Body of pancreas (tissue), 4 donors: ENCODE results near the gene TRAF3. TPM values are rescaled to one million over a fixed set of nuclear protein-coding genes. Genes with fewer than 3 reads are reported as not detected.

Experiments
- ATAC-seq: fragments of 150-250 bp; one replicate; pipeline ENCODE4 v1.9.1; 2016
- DNase-seq, 4 donors: peaks; one replicate each; pipeline ENCODE4 v3.0.0-alpha.2; 2019
- H3K27ac ChIP-seq, 4 donors: fragments of 200-600 bp; sonication (generic); 1 replicate in 3 of 4; 2 replicates in 1 of 4; pipeline versions ENCODE4 v1.5.1 to v1.6.1; 2016 to 2019; ENCODE audit warnings: mild to moderate bottlenecking in 1 of 4, mixed read lengths in 1 of 4, moderate library complexity in 1 of 4
- H3K27me3 ChIP-seq, 2 donors: fragments of 200-600 bp; sonication (generic); one replicate each; pipeline ENCODE4 v1.6.0; 2016; ENCODE audit warnings: mild to moderate bottlenecking in 1 of 2
- H3K36me3 ChIP-seq, 2 donors: fragments of 200-600 bp; sonication (generic); replicated peaks in 1 of 2; 2 replicates each; pipeline ENCODE4 v1.5.1; 2016; ENCODE audit warnings: low read depth in 2 of 2; ENCODE audit not compliant: insufficient read depth in 1 of 2
- H3K4me1 ChIP-seq: fragments of 200-600 bp; sonication (generic); one replicate; pipeline ENCODE4 v1.6.0; 2016
- H3K4me3 ChIP-seq, 2 donors: fragments of 200-600 bp; sonication (generic); 1 replicate in 1 of 2; 2 replicates in 1 of 2; pipeline ENCODE4 v1.5.1; 2016 to 2019
- H3K9me3 ChIP-seq, 3 donors: fragments of 200-600 bp; sonication (generic); 1 replicate in 2 of 3; 2 replicates in 1 of 3; pipeline ENCODE4 v1.5.1; 2016
- CTCF ChIP-seq, 7 experiments: fragments of 450-650 bp in 4 of 7; fragments of 200-600 bp in 3 of 7; sonication (generic) in 3 of 7; IDR thresholded peaks; one replicate each; pipeline ENCODE4 v1.5.1; 2016 to 2019; ENCODE audit warnings: antibody characterized with exemption in 7 of 7
- POLR2A ChIP-seq, 3 donors: fragments of 450-650 bp; IDR thresholded peaks; one replicate each; pipeline ENCODE4 v1.6.1; 2016; ENCODE audit warnings: antibody characterized with exemption in 3 of 3, mild to moderate bottlenecking in 2 of 3
- WGBS, 2 donors: methylation state at CpG; one replicate each; pipeline ENCODE4 v1.1.5; 2017; 5-methylcytosine and 5-hydroxymethylcytosine counted together
- intact Hi-C: fragments of 100-400 bp; cut with DNase I; formaldehyde crosslinking; loops from one replicate; pipeline ENCODE4 v1.15.1; 2023
- total RNA-seq, 2 donors: library from RNA; depleted of rRNA; stranded (reverse); fragments of >200 nt; gene quantifications; one replicate each; pipeline ENCODE4 v1.1.0, GENCODE V29; 2016

The TRAF3 gene
- total RNA-seq, 2 donors from 2014 or later = 10.4 to 22.7 TPM

GRCh38 chr14:102781063-102781462, 3.8 kb downstream of the TRAF3 start:
- Histone ChIP-seq H3K4me3 (no peak overlapping the region), H3K9me3 (no peaks in the 10 kb centered on the region), H3K4me1 (peaks cover 16% of the 10 kb centered on the region), H3K36me3 (no peaks in the 10 kb centered on the region), H3K27me3 (no peaks in the 10 kb centered on the region), H3K27ac (no peak overlapping the region)
- DNase-seq = no peak
- ATAC-seq = no peak
- intact Hi-C loops = no loop called here
- TF ChIP-seq POLR2A (IDR thresholded peaks at IDR 0.05) (no peak), CTCF (IDR thresholded peaks at IDR 0.05) (no peak)
- WGBS, 2 donors = 89 to 100% methylated on average over 4 of the region's 4 CpGs

- Histone ChIP-seq H3K9me3 (no peaks in the 10 kb centered on the region), H3K36me3 (no peaks in the 10 kb centered on the region), H3K27ac (no peak overlapping the region), H3K27me3 (no peaks in the 10 kb centered on the region), H3K4me1 (peaks cover 16% of the 10 kb centered on the region), H3K4me3 (no peak overlapping the region)
- intact Hi-C loops = no loop called here
- DNase-seq (no peak), ATAC-seq (no peak)
- WGBS, 2 donors = 91 to 94% methylated on average over 5 to 7 of the region's 7 CpGs
- TF ChIP-seq POLR2A (IDR thresholded peaks at IDR 0.05) (no peak), CTCF (IDR thresholded peaks at IDR 0.05) (no peak)
Measured at GRCh38 chr14:102782974-102783373, 5.7 kb downstream of the TRAF3 start.

- DNase-seq = no peak
- H3K4me3 ChIP-seq = no peak overlapping the region
- no peak overlapping the region for H3K27ac ChIP-seq
Measured at GRCh38 chr14:102784892-102785594, 7.8 kb downstream of the TRAF3 start.

GRCh38 chr14:102785595-102785963, 8.3 kb downstream of the TRAF3 start:
- 68 to 94% methylated on average over 2 to 3 of the region's 3 CpGs for WGBS, 2 donors
- no peak for ATAC-seq
- intact Hi-C loops = no loop called here
- H3K4me3 ChIP-seq = no peak overlapping the region
- no peak for DNase-seq
- no peaks in the 10 kb centered on the region for H3K27me3 ChIP-seq
- no peaks in the 10 kb centered on the region for H3K9me3 ChIP-seq
- H3K36me3 ChIP-seq = no peaks in the 10 kb centered on the region
- H3K27ac ChIP-seq = no peak overlapping the region
- TF ChIP-seq CTCF (IDR thresholded peaks at IDR 0.05) = no peak
- no peak for TF ChIP-seq POLR2A (IDR thresholded peaks at IDR 0.05)
- H3K4me1 ChIP-seq = no peaks in the 10 kb centered on the region

More at GRCh38 chr14:102784892-102785594, 7.8 kb downstream of the TRAF3 start:
- TF ChIP-seq CTCF (IDR thresholded peaks at IDR 0.05) (no peak), POLR2A (IDR thresholded peaks at IDR 0.05) (no peak)
- intact Hi-C loops = no loop called here
- no peaks in the 10 kb centered on the region for H3K36me3 ChIP-seq
- ATAC-seq = no peak
- no peaks in the 10 kb centered on the region for H3K27me3 ChIP-seq
- H3K4me1 ChIP-seq = peaks cover under 1% of the 10 kb centered on the region
- 73 to 84% methylated on average over 7 of the region's 7 CpGs for WGBS, 2 donors
- no peaks in the 10 kb centered on the region for H3K9me3 ChIP-seq

GRCh38 chr14:102786768-102787167, 9.5 kb downstream of the TRAF3 start:
- H3K4me3 ChIP-seq = no peak overlapping the region
- no peaks in the 10 kb centered on the region for H3K36me3 ChIP-seq
- ATAC-seq (no peak), DNase-seq (no peak)
- H3K4me1 ChIP-seq = no peaks in the 10 kb centered on the region
- TF ChIP-seq CTCF (IDR thresholded peaks at IDR 0.05) (no peak), POLR2A (IDR thresholded peaks at IDR 0.05) (no peak)
- 81 to 86% methylated on average over 4 of the region's 4 CpGs for WGBS, 2 donors
- H3K27ac ChIP-seq = no peak overlapping the region
- no peaks in the 10 kb centered on the region for H3K9me3 ChIP-seq
- H3K27me3 ChIP-seq = no peaks in the 10 kb centered on the region
- intact Hi-C loops = no loop called here
